HG03095 (cell line): ENCODE measurements around the gene ARHGEF2.
"Not testable (repeated sequence)": the region's sequence is repeated elsewhere in the genome, so short reads cannot be mapped to it uniquely, and the experiment has no call there.

ENCODE experiments used
- ATAC-seq: cut with Tn5 transposase; IDR thresholded peaks from one replicate; pipeline ENCODE4 v1.9.1; 2021; ENCODE audit warnings: moderate library complexity; ENCODE audit not compliant: unreplicated experiment

Gene ARHGEF2

GRCh38 chr1:155993595-155993994, 15.2 kb upstream of the ARHGEF2 start:
- ATAC-seq, result no peak

GRCh38 chr1:155990005-155990739, 11.8 kb upstream of the ARHGEF2 start:
- ATAC-seq, result no peak

GRCh38 chr1:155989242-155990004, 11.1 kb upstream of the ARHGEF2 start:
- ATAC-seq, result no peak

- not testable (repeated sequence) for ATAC-seq
Measured at GRCh38 chr1:155984903-155985645, 6.7 kb upstream of the ARHGEF2 start.

GRCh38 chr1:155984341-155984740, 6.0 kb upstream of the ARHGEF2 start:
- ATAC-seq, result no peak

- ATAC-seq, result no peak
Measured at GRCh38 chr1:155983191-155984024, 5.1 kb upstream of the ARHGEF2 start.

- no peak for ATAC-seq
Measured at GRCh38 chr1:155982106-155982505, 3.8 kb upstream of the ARHGEF2 start.

- ATAC-seq, result no peak
Measured at GRCh38 chr1:155981266-155982088, 3.1 kb upstream of the ARHGEF2 start.

- ATAC-seq, result no peak
Measured at GRCh38 chr1:155979597-155980343, 1.4 kb upstream of the ARHGEF2 start.

GRCh38 chr1:155978973-155979429, 654 bp upstream of the ARHGEF2 start:
- no peak for ATAC-seq

- ATAC-seq, result no peak
Measured at GRCh38 chr1:155977690-155978324, 540 bp downstream of the ARHGEF2 start.

GRCh38 chr1:155976913-155977689, 1.2 kb downstream of the ARHGEF2 start:
- no peak for ATAC-seq

- ATAC-seq, result no peak
Measured at GRCh38 chr1:155976062-155976912, 2.1 kb downstream of the ARHGEF2 start.

GRCh38 chr1:155975375-155976061, 2.8 kb downstream of the ARHGEF2 start:
- no peak for ATAC-seq

- ATAC-seq, result no peak
Measured at GRCh38 chr1:155974208-155975115, 3.9 kb downstream of the ARHGEF2 start.
